GM19372 (cell line): ENCODE measurements around the gene IGFBP5.

Experiments
- ATAC-seq: cut with Tn5 transposase; IDR thresholded peaks from one replicate; pipeline ENCODE4 v1.9.1; 2021; ENCODE audit warnings: mild to moderate bottlenecking, low read depth, moderate library complexity; ENCODE audit not compliant: unreplicated experiment

Gene IGFBP5

GRCh38 chr2:216626168-216626874, 69.0 kb downstream of the IGFBP5 start:
- no peak for ATAC-seq

GRCh38 chr2:216624251-216624650, 71.1 kb downstream of the IGFBP5 start:
- no peak for ATAC-seq

- ATAC-seq = no peak
Observed at GRCh38 chr2:216622526-216622925, 72.8 kb downstream of the IGFBP5 start.
